ENCODE measurements around the gene NPHS2.

DNA sequence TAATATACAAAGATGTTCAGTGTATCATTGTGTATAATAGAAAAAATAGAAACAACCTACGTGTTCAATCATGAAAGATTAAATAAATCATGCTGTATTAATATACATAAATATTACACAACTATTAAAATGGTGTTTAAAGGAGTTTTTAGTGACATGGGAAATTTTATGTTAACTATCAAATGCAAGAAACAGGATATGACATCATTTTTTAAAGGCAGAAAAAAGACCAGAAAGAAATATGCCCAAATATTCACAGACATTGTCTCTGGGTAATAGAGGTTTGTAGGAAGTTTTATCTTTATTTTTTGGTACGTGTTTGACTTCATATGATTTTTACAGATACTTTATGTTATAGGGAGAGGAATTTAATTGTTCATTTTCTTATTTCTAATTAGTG, 34.0 kb downstream of the NPHS2 start:
- TF ChIP-seq, protein P1, sequence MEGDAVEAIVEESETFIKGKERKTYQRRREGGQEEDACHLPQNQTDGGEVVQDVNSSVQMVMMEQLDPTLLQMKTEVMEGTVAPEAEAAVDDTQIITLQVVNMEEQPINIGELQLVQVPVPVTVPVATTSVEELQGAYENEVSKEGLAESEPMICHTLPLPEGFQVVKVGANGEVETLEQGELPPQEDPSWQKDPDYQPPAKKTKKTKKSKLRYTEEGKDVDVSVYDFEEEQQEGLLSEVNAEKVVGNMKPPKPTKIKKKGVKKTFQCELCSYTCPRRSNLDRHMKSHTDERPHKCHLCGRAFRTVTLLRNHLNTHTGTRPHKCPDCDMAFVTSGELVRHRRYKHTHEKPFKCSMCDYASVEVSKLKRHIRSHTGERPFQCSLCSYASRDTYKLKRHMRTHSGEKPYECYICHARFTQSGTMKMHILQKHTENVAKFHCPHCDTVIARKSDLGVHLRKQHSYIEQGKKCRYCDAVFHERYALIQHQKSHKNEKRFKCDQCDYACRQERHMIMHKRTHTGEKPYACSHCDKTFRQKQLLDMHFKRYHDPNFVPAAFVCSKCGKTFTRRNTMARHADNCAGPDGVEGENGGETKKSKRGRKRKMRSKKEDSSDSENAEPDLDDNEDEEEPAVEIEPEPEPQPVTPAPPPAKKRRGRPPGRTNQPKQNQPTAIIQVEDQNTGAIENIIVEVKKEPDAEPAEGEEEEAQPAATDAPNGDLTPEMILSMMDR (IDR thresholded peaks at IDR 0.05 in 2 of 3, conservative IDR thresholded peaks at IDR 0.05 in 1 of 3; ENCODE audit: borderline replicate concordance in 1 of 3, insufficient read depth in 1 of 3, low read depth in 2 of 3, low read length in 2 of 3): no peak
- no peak for TF ChIP-seq TCF7L2 (IDR thresholded peaks at IDR 0.05; ENCODE audit: borderline replicate concordance, extremely low read depth, insufficient read depth, insufficient read length)
- no peak for TF ChIP-seq POLR2AphosphoS5 (IDR thresholded peaks at IDR 0.05; ENCODE audit: low read depth, low read length)
- no peak for TF ChIP-seq POLR2A (IDR thresholded peaks at IDR 0.05; ENCODE audit: borderline replicate concordance, extremely low read depth, insufficient read depth, insufficient read length)
- no peak for TF ChIP-seq CEBPB (IDR thresholded peaks at IDR 0.05; ENCODE audit: low read depth)

Data from HCT116 (cell line).